Testis (tissue), 3 donors: ENCODE data around the gene HNRNPF. TPM values are rescaled to one million over a fixed set of nuclear protein-coding genes. Genes with fewer than 3 reads are reported as not detected.

Source experiments
- DNase-seq: peaks from one replicate; pipeline ENCODE4 v3.0.0-alpha.2; 2019
- H3K27ac ChIP-seq, 2 donors: fragments of 200-600 bp; sonication (generic); one replicate each; pipeline ENCODE4 v1.5.1; 2019
- H3K27me3 ChIP-seq: fragments of 200-600 bp; sonication (generic); one replicate; pipeline ENCODE4 v1.5.1; 2019
- H3K36me3 ChIP-seq: fragments of 200-600 bp; sonication (generic); one replicate; pipeline ENCODE4 v1.5.1; 2017; ENCODE audit warnings: low read depth; ENCODE audit errors: missing control alignments
- H3K4me1 ChIP-seq: fragments of 200-600 bp; sonication (generic); one replicate; pipeline ENCODE4 v1.5.1; 2019
- H3K4me3 ChIP-seq, 2 donors: fragments of 200-600 bp; sonication (generic); one replicate each; pipeline ENCODE4 v1.5.1; 2017 to 2019
- H3K9me3 ChIP-seq: fragments of 200-600 bp; sonication (generic); one replicate; pipeline ENCODE4 v1.5.1; 2017
- POLR2A ChIP-seq: fragments of 450-650 bp; IDR thresholded peaks from one replicate; pipeline ENCODE4 v1.6.1; 2017; ENCODE audit warnings: antibody characterized with exemption, mild to moderate bottlenecking, moderate library complexity
- WGBS, 2 donors: methylation state at CpG; one replicate each; pipeline ENCODE4 v1.1.5; 2018; 5-methylcytosine and 5-hydroxymethylcytosine counted together
- intact Hi-C: fragments of 100-400 bp; cut with DNase I; formaldehyde crosslinking; loops from one replicate; pipeline ENCODE4 v1.15.1; 2023; ENCODE audit warnings: low total_unique reads
- polyA plus RNA-seq: library from polyadenylated mRNA; stranded (reverse); fragments of 350-450 nt; fragmentation: Illumina TruSeq; extraction: RNeasy Lipid Tissue Mini Kit (QIAGEN cat#74804); gene quantifications from one replicate; pipeline ENCODE4 v1.2.3, GENCODE V29; 2014; ENCODE audit warnings: low read depth, low replicate concordance; ENCODE audit not compliant: insufficient read depth
- total RNA-seq, 2 donors: library from RNA; depleted of rRNA; stranded (reverse); fragments of >200 nt; gene quantifications; one replicate each; pipeline ENCODE4 v1.2.3, GENCODE V29; 2016
- TF ChIP-seq, protein P1 (sequence below), 3 experiments: fragments of 450-650 bp in 2 of 3; fragments of 200-600 bp in 1 of 3; sonication (generic) in 1 of 3; IDR thresholded peaks; one replicate each; pipeline ENCODE4 v1.5.1; 2016 to 2019; ENCODE audit warnings: antibody characterized with exemption in 3 of 3, mild to moderate bottlenecking in 2 of 3, moderate library complexity in 1 of 3

HNRNPF gene
- total and polyA plus RNA-seq, 3 donors from 2014 or later = 120 to 232 (median 159) TPM

DNA sequence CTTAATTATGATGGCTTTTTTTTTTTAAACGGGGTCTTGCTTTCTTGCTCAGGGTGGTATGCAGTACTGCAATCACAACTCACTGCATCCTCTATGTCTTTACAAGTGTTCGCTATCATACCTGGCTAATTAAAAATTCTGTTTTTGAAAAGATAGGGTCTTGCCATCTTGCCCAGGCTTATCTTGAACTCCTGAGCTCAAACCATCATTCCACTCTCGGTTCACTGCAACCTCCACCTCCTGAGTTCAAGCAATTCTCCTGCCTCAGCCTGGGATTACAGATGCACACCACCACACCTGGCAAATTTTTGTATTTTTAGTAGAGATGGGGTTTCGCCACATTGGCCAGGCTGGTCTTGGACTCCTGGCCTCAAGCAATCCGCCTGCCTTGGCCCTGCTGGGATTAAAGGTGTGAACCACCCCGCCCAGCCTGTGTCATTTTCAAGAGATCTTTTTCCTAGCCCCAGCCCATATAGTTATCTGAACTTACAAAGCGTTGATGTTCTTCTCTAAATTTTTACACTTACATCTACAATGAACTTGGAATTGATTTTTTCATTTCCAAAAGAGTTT lies 6.0 kb downstream of the HNRNPF start:
- WGBS, 2 donors = 86 to 89% methylated on average over 7 of the region's 7 CpGs
- Histone ChIP-seq H3K4me1 (peaks cover 23% of the 10 kb centered on the region), H3K4me3 (no peak overlapping the region), H3K36me3 (no peaks in the 10 kb centered on the region), H3K27ac (no peak overlapping the region), H3K27me3 (no peaks in the 10 kb centered on the region), H3K9me3 (no peaks in the 10 kb centered on the region)
- DNase-seq = no peak
- intact Hi-C loops = no loop called here
- TF ChIP-seq POLR2A = no peak
- TF ChIP-seq, protein P1, sequence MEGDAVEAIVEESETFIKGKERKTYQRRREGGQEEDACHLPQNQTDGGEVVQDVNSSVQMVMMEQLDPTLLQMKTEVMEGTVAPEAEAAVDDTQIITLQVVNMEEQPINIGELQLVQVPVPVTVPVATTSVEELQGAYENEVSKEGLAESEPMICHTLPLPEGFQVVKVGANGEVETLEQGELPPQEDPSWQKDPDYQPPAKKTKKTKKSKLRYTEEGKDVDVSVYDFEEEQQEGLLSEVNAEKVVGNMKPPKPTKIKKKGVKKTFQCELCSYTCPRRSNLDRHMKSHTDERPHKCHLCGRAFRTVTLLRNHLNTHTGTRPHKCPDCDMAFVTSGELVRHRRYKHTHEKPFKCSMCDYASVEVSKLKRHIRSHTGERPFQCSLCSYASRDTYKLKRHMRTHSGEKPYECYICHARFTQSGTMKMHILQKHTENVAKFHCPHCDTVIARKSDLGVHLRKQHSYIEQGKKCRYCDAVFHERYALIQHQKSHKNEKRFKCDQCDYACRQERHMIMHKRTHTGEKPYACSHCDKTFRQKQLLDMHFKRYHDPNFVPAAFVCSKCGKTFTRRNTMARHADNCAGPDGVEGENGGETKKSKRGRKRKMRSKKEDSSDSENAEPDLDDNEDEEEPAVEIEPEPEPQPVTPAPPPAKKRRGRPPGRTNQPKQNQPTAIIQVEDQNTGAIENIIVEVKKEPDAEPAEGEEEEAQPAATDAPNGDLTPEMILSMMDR (IDR thresholded peaks at IDR 0.05) = no peak

DNA sequence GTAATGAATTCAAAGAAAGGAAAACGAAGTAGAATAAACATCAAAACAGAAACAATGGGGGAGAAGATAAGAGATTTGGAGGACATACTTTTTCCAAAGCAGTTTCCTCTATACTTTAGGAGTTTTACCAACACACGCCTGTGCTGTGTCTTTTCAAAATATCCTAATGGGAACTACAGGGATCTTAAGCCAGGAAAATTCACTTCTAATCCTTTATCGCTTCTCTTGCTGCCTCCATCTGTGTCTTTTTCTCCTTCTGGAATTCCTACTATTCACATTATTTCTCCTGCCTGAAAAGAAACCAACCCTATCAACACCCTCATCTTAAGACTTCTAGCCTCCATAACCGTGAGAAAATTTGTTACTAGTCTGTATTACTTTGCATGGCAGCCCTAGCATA lies 6.8 kb downstream of the HNRNPF start:
- Histone ChIP-seq H3K27ac (no peak overlapping the region), H3K4me1 (peaks cover 27% of the 10 kb centered on the region), H3K36me3 (no peaks in the 10 kb centered on the region), H3K4me3 (no peak overlapping the region), H3K27me3 (no peaks in the 10 kb centered on the region), H3K9me3 (no peaks in the 10 kb centered on the region)
- DNase-seq = no peak
- intact Hi-C loops = no loop called here
- 37 to 56% methylated on average over 4 of the region's 4 CpGs for WGBS, 2 donors
- no peak for TF ChIP-seq POLR2A
- TF ChIP-seq, protein P1 (IDR thresholded peaks at IDR 0.05) = no peak

DNA sequence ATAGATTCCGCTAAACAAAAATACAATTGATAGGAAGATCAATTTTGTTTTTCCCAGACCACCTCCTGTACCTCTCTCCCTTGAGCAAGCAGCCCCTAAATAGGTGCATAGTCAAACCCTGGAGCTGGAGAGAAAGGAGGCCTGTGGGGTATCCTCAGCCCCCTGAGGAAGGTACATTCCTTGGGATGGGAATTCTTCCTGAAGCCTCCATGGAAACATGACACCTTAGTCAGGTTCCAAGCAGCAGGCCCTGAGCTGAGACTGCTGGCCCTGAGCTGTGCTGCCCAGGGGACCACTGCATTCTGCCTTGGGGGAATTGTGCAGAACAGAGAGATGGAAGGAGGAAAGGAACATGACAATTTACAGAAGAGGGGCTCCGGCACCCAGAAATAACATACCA lies 7.4 kb downstream of the HNRNPF start:
- TF ChIP-seq, protein P1 (IDR thresholded peaks at IDR 0.05) = no peak
- no peak for TF ChIP-seq POLR2A
- peaks cover 27% of the 10 kb centered on the region for H3K4me1 ChIP-seq
- DNase-seq = no peak
- H3K4me3 ChIP-seq = no peak overlapping the region
- no peaks in the 10 kb centered on the region for H3K27me3 ChIP-seq
- no peak overlapping the region for H3K27ac ChIP-seq
- no peaks in the 10 kb centered on the region for H3K9me3 ChIP-seq
- intact Hi-C loops = no loop called here
- WGBS, 2 donors = 91 to 94% methylated on average over 2 of the region's 2 CpGs
- no peaks in the 10 kb centered on the region for H3K36me3 ChIP-seq

DNA sequence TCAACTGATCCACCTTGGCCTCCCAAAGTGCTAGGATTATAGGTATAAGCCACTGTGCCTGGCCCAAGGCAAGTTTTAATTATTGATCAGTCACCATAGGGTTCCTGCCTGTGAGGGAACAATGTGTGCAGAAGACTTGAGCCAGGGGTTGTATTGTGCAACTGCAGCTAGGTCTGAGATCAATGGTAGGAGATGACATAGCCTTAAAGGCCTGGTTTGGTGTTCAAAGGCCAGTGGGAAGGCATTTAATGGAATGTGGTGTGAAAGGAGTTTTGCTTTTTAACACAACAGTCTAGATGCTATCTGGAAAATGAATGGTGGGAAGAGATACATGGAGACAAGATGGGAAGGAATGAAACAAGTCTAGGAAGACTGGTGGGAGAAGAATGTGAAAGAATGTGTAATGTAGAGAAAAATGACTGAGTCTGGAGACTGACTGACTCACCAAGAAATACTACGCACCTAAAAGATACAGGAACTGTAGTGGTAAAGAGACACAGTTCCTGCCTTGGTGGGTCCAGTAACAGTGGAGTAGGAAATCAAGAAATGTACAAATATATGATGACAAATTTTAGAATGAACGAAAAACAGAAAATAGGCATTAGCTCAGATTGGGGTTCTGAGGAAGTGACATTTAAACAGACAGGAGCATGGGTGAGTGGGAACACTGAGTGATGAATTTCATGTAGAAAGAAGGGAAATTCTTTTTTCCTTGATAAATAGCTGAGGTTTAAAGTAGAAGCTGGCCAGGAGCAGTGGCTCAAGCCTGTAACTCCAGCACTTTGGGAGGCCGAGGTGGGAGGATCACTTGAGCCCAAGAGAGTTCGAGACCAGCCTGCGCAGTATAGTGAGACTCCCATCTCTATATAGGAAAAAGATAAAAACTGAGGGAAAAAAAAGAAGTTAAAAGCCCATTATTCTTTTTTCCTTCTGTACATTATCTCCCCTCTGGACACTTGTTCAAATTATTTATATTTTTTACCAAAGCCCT lies 9.4 kb downstream of the HNRNPF start:
- Histone ChIP-seq H3K27ac (no peak overlapping the region), H3K36me3 (no peaks in the 10 kb centered on the region), H3K4me1 (peaks cover 26% of the 10 kb centered on the region), H3K27me3 (no peaks in the 10 kb centered on the region), H3K9me3 (no peaks in the 10 kb centered on the region), H3K4me3 (no peak overlapping the region)
- WGBS, 2 donors = 83 to 90% methylated on average over 5 of the region's 5 CpGs
- TF ChIP-seq, protein P1 (IDR thresholded peaks at IDR 0.05) = no peak
- no peak for TF ChIP-seq POLR2A
- DNase-seq = no peak
- intact Hi-C loops = no loop called here
